CD4-positive, alpha-beta memory T cell (primary cell): ENCODE results near the gene NAB1. TPM values are rescaled to one million over a fixed set of nuclear protein-coding genes. Genes with fewer than 3 reads are reported as not detected.

ENCODE experiments used
- CTCF ChIA-PET: fragments of 350-600 bp; sonication (Branson Sonifier 250); formaldehyde crosslinking; loops from one replicate; lab custom pipeline; 2021; ENCODE audit warnings: inconsistent platforms; ENCODE audit not compliant: partially characterized antibody; lab: Charles Lee
- POLR2A ChIA-PET: fragments of 350-600 bp; sonication (Branson Sonifier 250); formaldehyde crosslinking; loops from one replicate; lab custom pipeline; 2021; ENCODE audit not compliant: partially characterized antibody; lab: Charles Lee
- DNase-seq, 5 donors: peaks; one replicate each; pipeline versions ENCODE4 v3.0.0 to v3.0.0-alpha.2; 2020 to 2022; ENCODE audit warnings: mixed read lengths in 1 of 5
- H3K27ac ChIP-seq: one replicate; pipeline ENCODE4 v1.7.0; 2013; ENCODE audit warnings: low read depth, low read length
- H3K27me3 ChIP-seq: 2 replicates; pipeline ENCODE4 v1.7.0; 2013; ENCODE audit warnings: mild to moderate bottlenecking, low read length, moderate library complexity; ENCODE audit not compliant: insufficient read depth
- H3K36me3 ChIP-seq: 2 replicates; pipeline ENCODE4 v1.7.0; 2013; ENCODE audit warnings: mild to moderate bottlenecking, low read length, moderate library complexity; ENCODE audit not compliant: insufficient read depth
- H3K4me1 ChIP-seq: 2 replicates; pipeline ENCODE4 v1.7.0; 2013; ENCODE audit warnings: mild to moderate bottlenecking, low read length, moderate library complexity; ENCODE audit not compliant: insufficient read depth
- H3K4me3 ChIP-seq, 2 donors: one replicate each; pipeline ENCODE4 v1.7.0; 2013; ENCODE audit warnings: low read length in 2 of 2, mild to moderate bottlenecking in 1 of 2
- H3K9me3 ChIP-seq, 2 donors: one replicate each; pipeline ENCODE4 v1.7.0; 2013; ENCODE audit warnings: low read length in 2 of 2, control low read depth in 1 of 2; ENCODE audit not compliant: control insufficient read depth in 1 of 2
- H3K27ac Mint-ChIP-seq, 7 donors: one replicate each; pipeline ENCODE4 v1.8.0; 2020 to 2021; ENCODE audit warnings: mixed read lengths in 7 of 7, mild to moderate bottlenecking in 6 of 7, inconsistent platforms in 3 of 7, moderate library complexity in 3 of 7
- H3K27me3 Mint-ChIP-seq, 2 donors: one replicate each; pipeline ENCODE4 v1.8.0; 2020 to 2021; ENCODE audit warnings: mixed read lengths in 2 of 2
- H3K36me3 Mint-ChIP-seq, 2 donors: one replicate each; pipeline ENCODE4 v1.8.0; 2020 to 2021; ENCODE audit warnings: mixed read lengths in 2 of 2, inconsistent platforms in 1 of 2, mild to moderate bottlenecking in 1 of 2
- H3K4me1 Mint-ChIP-seq, 4 donors: one replicate each; pipeline ENCODE4 v1.8.0; 2020 to 2021; ENCODE audit warnings: mixed read lengths in 4 of 4, mild to moderate bottlenecking in 1 of 4
- H3K4me3 Mint-ChIP-seq, 8 donors: one replicate each; pipeline ENCODE4 v1.8.0; 2020 to 2021; ENCODE audit warnings: mixed read lengths in 8 of 8, mild to moderate bottlenecking in 7 of 8, moderate library complexity in 6 of 8, inconsistent platforms in 3 of 8
- H3K9me3 Mint-ChIP-seq, 8 donors: one replicate each; pipeline ENCODE4 v1.8.0; 2020 to 2021; ENCODE audit warnings: mixed read lengths in 8 of 8, mild to moderate bottlenecking in 5 of 8, inconsistent platforms in 3 of 8, moderate library complexity in 1 of 8
- intact Hi-C: fragments of 100-400 bp; cut with micrococcal nuclease; formaldehyde crosslinking; loops from one replicate; pipeline ENCODE4 v1.15.1; 2023
- polyA plus RNA-seq, 2 donors: library from polyadenylated mRNA; unstranded; fragments of 300-500 nt; fragmentation: Illumina TruSeq; gene quantifications; one replicate each; pipeline ENCODE4 v1.2.3, GENCODE V29; 2021
- total RNA-seq, 2 experiments: library from RNA; stranded (reverse); gene quantifications; one replicate each; pipeline ENCODE4 v1.2.3, GENCODE V29; 2021

NAB1 gene
- total and polyA plus RNA-seq, 4 experiments from 2014 or later = 2.8 to 30.7 (median 13.9) TPM

- H3K4me3 Mint-ChIP-seq = peak overlapping the region in 4 of 8 donors; percentile 4 to 25 (median 6)
Observed at GRCh38 chr2:190657474-190658255, 8.8 kb downstream of the NAB1 start.

GRCh38 chr2:190659553-190659952, 10.7 kb downstream of the NAB1 start:
- Histone ChIP-seq H3K4me3 (no peak overlapping the region), H3K27ac (no peak overlapping the region), H3K4me1 (peaks cover 68% of the 10 kb centered on the region), H3K9me3 (no peaks in the 10 kb centered on the region), H3K36me3 (no peaks in the 10 kb centered on the region), H3K27me3 (no peaks in the 10 kb centered on the region)
- ChIA-PET POLR2A (interaction anchor here (1.0 kb wide), 1 partner anchor 8 kb away, joined by 3 read pairs; no protein-coding TSS in a partner anchor), CTCF (interaction anchor here (1.2 to 5.6 kb wide), 2 partner anchors 21 to 142 kb away, joined by 4 to 47 read pairs; no protein-coding TSS in a partner anchor)
- peak overlapping the region in 6 of 8 donors; percentile 33 to 54 (median 50) for H3K4me3 Mint-ChIP-seq
- peaks cover 0 to 7% of the 10 kb centered on the region in 2 donors for H3K36me3 Mint-ChIP-seq
- peaks cover 32 to 50% (median 43%) of the 10 kb centered on the region in 4 donors for H3K4me1 Mint-ChIP-seq
- no peaks in the 10 kb centered on the region for H3K27me3 Mint-ChIP-seq
- peak overlapping the region in 5 of 7 donors; percentile 19 to 85 (median 66) for H3K27ac Mint-ChIP-seq
- H3K9me3 Mint-ChIP-seq = no peaks in the 10 kb centered on the region
- DNase-seq = no peak
- intact Hi-C loops = loop anchor here (10.0 kb wide), 1 partner anchor 1015 kb away; the partner anchor contains the start of gene NABP1

More at GRCh38 chr2:190657474-190658255, 8.8 kb downstream of the NAB1 start:
- Histone ChIP-seq H3K4me3 (no peak overlapping the region), H3K4me1 (peaks cover 76% of the 10 kb centered on the region), H3K36me3 (no peaks in the 10 kb centered on the region), H3K27me3 (no peaks in the 10 kb centered on the region), H3K27ac (no peak overlapping the region), H3K9me3 (no peaks in the 10 kb centered on the region)
- ChIA-PET CTCF (no interaction called here), POLR2A (no interaction called here)
- H3K36me3 Mint-ChIP-seq = peaks cover 0 to 7% of the 10 kb centered on the region in 2 donors
- DNase-seq = no peak
- intact Hi-C loops = loop anchor here (10.0 kb wide), 1 partner anchor 1017 kb away; the partner anchor contains the start of gene NABP1
- H3K4me1 Mint-ChIP-seq = peaks cover 32 to 48% (median 40%) of the 10 kb centered on the region in 4 donors
- no peaks in the 10 kb centered on the region for H3K9me3 Mint-ChIP-seq
- peak overlapping the region in 6 of 7 donors; percentile 33 to 86 (median 61) for H3K27ac Mint-ChIP-seq
- H3K27me3 Mint-ChIP-seq = no peaks in the 10 kb centered on the region

- Histone ChIP-seq H3K9me3 (no peaks in the 10 kb centered on the region), H3K36me3 (no peaks in the 10 kb centered on the region), H3K4me3 (no peak overlapping the region), H3K27me3 (no peaks in the 10 kb centered on the region), H3K4me1 (peaks cover 45% of the 10 kb centered on the region), H3K27ac (no peak overlapping the region)
- Mint-ChIP-seq H3K9me3 (peaks cover 0 to 2% (median 0%) of the 10 kb centered on the region in 8 donors), H3K27me3 (no peaks in the 10 kb centered on the region), H3K27ac (peak overlapping the region in 5 of 7 donors; percentile 12 to 86 (median 52)), H3K36me3 (peaks cover 12 to 14% of the 10 kb centered on the region in 2 donors), H3K4me1 (peaks cover 27 to 44% (median 33%) of the 10 kb centered on the region in 4 donors), H3K4me3 (peak overlapping the region in 5 of 8 donors; percentile 0 to 67 (median 34))
- intact Hi-C loops = loop anchor here (1.0 kb wide), 2 partner anchors 8 to 13 kb away; partner anchors contain the start of gene NAB1
- ChIA-PET POLR2A (interaction anchor here (1.0 to 1.3 kb wide), 3 partner anchors 12 to 256 kb away, joined by 3 to 5 read pairs (median 3); no protein-coding TSS in a partner anchor), CTCF (interaction anchor here (0.9 to 5.6 kb wide), 5 partner anchors 12 to 188 kb away, joined by 3 to 47 read pairs (median 3); no protein-coding TSS in a partner anchor)
- DNase-seq = no peak
Observed at GRCh38 chr2:190662754-190663153, 13.9 kb downstream of the NAB1 start.

GRCh38 chr2:190663348-190663747, 14.5 kb downstream of the NAB1 start:
- intact Hi-C loops = no loop called here
- no peak overlapping the region for H3K27ac ChIP-seq
- POLR2A ChIA-PET = interaction anchor here (1.0 to 1.3 kb wide), 2 partner anchors 17 to 256 kb away, joined by 3 read pairs; no protein-coding TSS in a partner anchor

GRCh38 chr2:190663839-190664238, 15.0 kb downstream of the NAB1 start:
- intact Hi-C loops = no loop called here
- Histone ChIP-seq H3K4me3 (no peak overlapping the region), H3K27me3 (no peaks in the 10 kb centered on the region), H3K36me3 (no peaks in the 10 kb centered on the region), H3K27ac (no peak overlapping the region), H3K9me3 (no peaks in the 10 kb centered on the region), H3K4me1 (peaks cover 34% of the 10 kb centered on the region)
- ChIA-PET POLR2A (interaction anchor here (0.7 kb wide), 1 partner anchor 10 kb away, joined by 3 read pairs; no protein-coding TSS in a partner anchor), CTCF (interaction anchor here (1.0 to 5.6 kb wide), 3 partner anchors 9 to 16 kb away, joined by 3 to 47 read pairs (median 7); no protein-coding TSS in a partner anchor)
- DNase-seq = no peak
- Mint-ChIP-seq H3K27me3 (no peaks in the 10 kb centered on the region), H3K36me3 (peaks cover 12 to 14% of the 10 kb centered on the region in 2 donors), H3K4me3 (peak overlapping the region in 1 of 8 donors; percentile 26), H3K27ac (peak overlapping the region in 3 of 7 donors; percentile 10 to 53 (median 26)), H3K4me1 (peaks cover 18 to 34% (median 26%) of the 10 kb centered on the region in 4 donors), H3K9me3 (peaks cover 0 to 2% (median 0%) of the 10 kb centered on the region in 8 donors)

More at GRCh38 chr2:190663348-190663747, 14.5 kb downstream of the NAB1 start:
- peaks cover 39% of the 10 kb centered on the region for H3K4me1 ChIP-seq
- H3K4me3 ChIP-seq = no peak overlapping the region
- H3K36me3 Mint-ChIP-seq = peaks cover 12 to 14% of the 10 kb centered on the region in 2 donors
- H3K27me3 Mint-ChIP-seq = no peaks in the 10 kb centered on the region
- H3K27me3 ChIP-seq = no peaks in the 10 kb centered on the region
- H3K9me3 Mint-ChIP-seq = peaks cover 0 to 2% (median 0%) of the 10 kb centered on the region in 8 donors
- peaks cover 22 to 39% (median 29%) of the 10 kb centered on the region in 4 donors for H3K4me1 Mint-ChIP-seq
- H3K27ac Mint-ChIP-seq = peak overlapping the region in 2 of 7 donors; percentile 13 to 57
- H3K4me3 Mint-ChIP-seq = no peak overlapping the region
- H3K9me3 ChIP-seq = no peaks in the 10 kb centered on the region
- no peak for DNase-seq
- CTCF ChIA-PET = interaction anchor here (0.9 to 5.6 kb wide), 3 partner anchors 11 to 27 kb away, joined by 3 to 47 read pairs (median 7); no protein-coding TSS in a partner anchor
- no peaks in the 10 kb centered on the region for H3K36me3 ChIP-seq

- intact Hi-C loops = no loop called here
- H3K4me1 Mint-ChIP-seq = peaks cover 18 to 31% (median 25%) of the 10 kb centered on the region in 4 donors
Observed at GRCh38 chr2:190664240-190664639, 15.4 kb downstream of the NAB1 start.

More at GRCh38 chr2:190664240-190664639, 15.4 kb downstream of the NAB1 start:
- no peaks in the 10 kb centered on the region for H3K9me3 ChIP-seq
- H3K27me3 ChIP-seq = no peaks in the 10 kb centered on the region
- peaks cover 33% of the 10 kb centered on the region for H3K4me1 ChIP-seq
- peaks cover 0 to 2% (median 0%) of the 10 kb centered on the region in 8 donors for H3K9me3 Mint-ChIP-seq
- H3K36me3 ChIP-seq = no peaks in the 10 kb centered on the region
- peaks cover 12% of the 10 kb centered on the region in 2 donors for H3K36me3 Mint-ChIP-seq
- H3K4me3 ChIP-seq = no peak overlapping the region
- no peak overlapping the region for H3K4me3 Mint-ChIP-seq
- ChIA-PET POLR2A (interaction anchor here (0.7 kb wide), 1 partner anchor 9 kb away, joined by 3 read pairs; no protein-coding TSS in a partner anchor), CTCF (interaction anchor here (0.9 to 5.6 kb wide), 4 partner anchors 9 to 16 kb away, joined by 3 to 47 read pairs (median 5); no protein-coding TSS in a partner anchor)
- DNase-seq = no peak
- no peak overlapping the region for H3K27ac ChIP-seq
- peak overlapping the region in 4 of 7 donors; percentile 17 to 53 (median 36) for H3K27ac Mint-ChIP-seq
- no peaks in the 10 kb centered on the region for H3K27me3 Mint-ChIP-seq
